Measurements from ENCODE around the gene SETD3. TPM values are rescaled to one million over a fixed set of nuclear protein-coding genes. Genes with fewer than 3 reads are reported as not detected.

The SETD3 gene
- total and polyA plus RNA-seq, 2 donors (not counting 1 experiment from before 2014, with no cell fraction given) = 30.9 to 38.3 TPM

- no peak for DNase-seq (ENCODE audit: low read depth in 2 of 2)
- H3K4me1 ChIP-seq (ENCODE audit: control insufficient read depth, extremely low read depth, insufficient read depth, low read length) = no peaks in the 10 kb centered on the region
- H3K4me2 ChIP-seq (ENCODE audit: extremely low read depth, insufficient read depth, low read length) = no peak overlapping the region
- no peaks in the 10 kb centered on the region for H3K9me3 ChIP-seq (ENCODE audit: control insufficient read depth, insufficient read depth, low read depth, low read length)
- no peaks in the 10 kb centered on the region for H3K79me2 ChIP-seq (ENCODE audit: control insufficient read depth, insufficient read depth, low read length)
- H3K27me3 ChIP-seq (ENCODE audit: control insufficient read depth, insufficient read depth, low read length) = no peaks in the 10 kb centered on the region
- H3K27ac ChIP-seq (ENCODE audit: insufficient read depth, low read length) = no peak overlapping the region
- no peaks in the 10 kb centered on the region for H3K36me3 ChIP-seq (ENCODE audit: control insufficient read depth, insufficient read depth, low read length)
- no peak overlapping the region for H3K4me3 ChIP-seq (replicated peaks in 1 of 4; ENCODE audit: control extremely low read depth in 1 of 4, insufficient read depth in 1 of 4, low read depth in 3 of 4, low read length in 4 of 4)
- H3K9ac ChIP-seq (ENCODE audit: insufficient read depth, low read length) = no peak overlapping the region
- no peaks in the 10 kb centered on the region for H4K20me1 ChIP-seq (ENCODE audit: control insufficient read depth, extremely low read depth, insufficient read depth, low read length)
- H2AFZ ChIP-seq (ENCODE audit: low read length) = no peak overlapping the region
- no peak for TF ChIP-seq EZH2 (IDR thresholded peaks at IDR 0.05; ENCODE audit: low read length, missing control alignments)
- TF ChIP-seq CTCF (conservative IDR thresholded peaks at IDR 0.05 in 1 of 2, IDR thresholded peaks at IDR 0.05 in 1 of 2; ENCODE audit: low read depth in 1 of 2, low read length in 2 of 2) = no peak
These were observed 126.3 kb downstream of the SETD3 start for GRCh38 chr14:99354166-99354875.

GRCh38 chr14:99352688-99353280 lies 127.9 kb downstream of the SETD3 start:
- Histone ChIP-seq H4K20me1 (ENCODE audit: control insufficient read depth, extremely low read depth, insufficient read depth, low read length) (no peaks in the 10 kb centered on the region), H3K4me3 (replicated peaks in 1 of 4; ENCODE audit: control extremely low read depth in 1 of 4, insufficient read depth in 1 of 4, low read depth in 3 of 4, low read length in 4 of 4) (no peak overlapping the region), H3K27ac (ENCODE audit: insufficient read depth, low read length) (no peak overlapping the region), H3K36me3 (ENCODE audit: control insufficient read depth, insufficient read depth, low read length) (no peaks in the 10 kb centered on the region), H3K9ac (ENCODE audit: insufficient read depth, low read length) (no peak overlapping the region), H2AFZ (ENCODE audit: low read length) (no peak overlapping the region), H3K4me2 (ENCODE audit: extremely low read depth, insufficient read depth, low read length) (no peak overlapping the region), H3K79me2 (ENCODE audit: control insufficient read depth, insufficient read depth, low read length) (no peaks in the 10 kb centered on the region), H3K9me3 (ENCODE audit: control insufficient read depth, insufficient read depth, low read depth, low read length) (no peaks in the 10 kb centered on the region), H3K27me3 (ENCODE audit: control insufficient read depth, insufficient read depth, low read length) (no peaks in the 10 kb centered on the region), H3K4me1 (ENCODE audit: control insufficient read depth, extremely low read depth, insufficient read depth, low read length) (no peaks in the 10 kb centered on the region)
- TF ChIP-seq EZH2 (IDR thresholded peaks at IDR 0.05; ENCODE audit: low read length, missing control alignments) = no peak
- TF ChIP-seq CTCF (conservative IDR thresholded peaks at IDR 0.05 in 1 of 2, IDR thresholded peaks at IDR 0.05 in 1 of 2; ENCODE audit: low read depth in 1 of 2, low read length in 2 of 2) = no peak
- DNase-seq (ENCODE audit: low read depth in 2 of 2) = no peak

- no peak overlapping the region for H3K4me3 ChIP-seq (replicated peaks in 1 of 4; ENCODE audit: control extremely low read depth in 1 of 4, insufficient read depth in 1 of 4, low read depth in 3 of 4, low read length in 4 of 4)
- no peak overlapping the region for H2AFZ ChIP-seq (ENCODE audit: low read length)
- H3K4me2 ChIP-seq (ENCODE audit: extremely low read depth, insufficient read depth, low read length) = no peak overlapping the region
- DNase-seq (ENCODE audit: low read depth in 2 of 2) = no peak
- H3K27me3 ChIP-seq (ENCODE audit: control insufficient read depth, insufficient read depth, low read length) = no peaks in the 10 kb centered on the region
- no peak overlapping the region for H3K27ac ChIP-seq (ENCODE audit: insufficient read depth, low read length)
- no peak overlapping the region for H3K9ac ChIP-seq (ENCODE audit: insufficient read depth, low read length)
- no peak for TF ChIP-seq EZH2 (IDR thresholded peaks at IDR 0.05; ENCODE audit: low read length, missing control alignments)
- TF ChIP-seq CTCF (conservative IDR thresholded peaks at IDR 0.05 in 1 of 2, IDR thresholded peaks at IDR 0.05 in 1 of 2; ENCODE audit: low read depth in 1 of 2, low read length in 2 of 2) = no peak
- H3K9me3 ChIP-seq (ENCODE audit: control insufficient read depth, insufficient read depth, low read depth, low read length) = no peaks in the 10 kb centered on the region
- H4K20me1 ChIP-seq (ENCODE audit: control insufficient read depth, extremely low read depth, insufficient read depth, low read length) = no peaks in the 10 kb centered on the region
- no peaks in the 10 kb centered on the region for H3K36me3 ChIP-seq (ENCODE audit: control insufficient read depth, insufficient read depth, low read length)
- H3K4me1 ChIP-seq (ENCODE audit: control insufficient read depth, extremely low read depth, insufficient read depth, low read length) = no peaks in the 10 kb centered on the region
- no peaks in the 10 kb centered on the region for H3K79me2 ChIP-seq (ENCODE audit: control insufficient read depth, insufficient read depth, low read length)
These were observed 129.3 kb downstream of the SETD3 start for GRCh38 chr14:99351166-99352007.
